Neural cell (in vitro differentiated cells): ENCODE results near the gene COQ9. TPM values are rescaled to one million over a fixed set of nuclear protein-coding genes. Genes with fewer than 3 reads are reported as not detected.

Experiments
- H2AFZ ChIP-seq: fragments of 200-600, 300-800 bp; sonication (generic), shearing (Covaris generic); 2 replicates; pipeline ENCODE4 v1.6.0; 2014; ENCODE audit warnings: low read depth, mild to moderate bottlenecking, antibody characterized with exemption, low read length, moderate library complexity
- H3F3A ChIP-seq: fragments of 200-600 bp; shearing (Covaris generic); 2 replicates; pipeline ENCODE4 v1.6.1; 2016; ENCODE audit warnings: mild to moderate bottlenecking, moderate library complexity, mixed read lengths, antibody characterized with exemption, low read length; ENCODE audit not compliant: insufficient read depth, poor library complexity, severe bottlenecking
- H3K27ac ChIP-seq: fragments of 200-600, 300-800 bp; sonication (generic), shearing (Covaris generic); 2 replicates; pipeline ENCODE4 v1.5.1; 2014; ENCODE audit warnings: mild to moderate bottlenecking, low read length, moderate library complexity
- H3K27me3 ChIP-seq: fragments of 300-800, 200-600 bp; sonication (generic), shearing (Covaris generic); 2 replicates; pipeline ENCODE4 v1.6.0; 2014; ENCODE audit warnings: mild to moderate bottlenecking, low read depth, low read length, moderate library complexity; ENCODE audit not compliant: insufficient read depth
- H3K36me3 ChIP-seq: fragments of 300-800, 200-600 bp; sonication (generic), shearing (Covaris generic); 2 replicates; pipeline ENCODE4 v1.5.1; 2014; ENCODE audit warnings: mild to moderate bottlenecking, antibody characterized with exemption, low read length, moderate library complexity; ENCODE audit not compliant: insufficient read depth
- H3K4me2 ChIP-seq: fragments of 300-800, 200-600 bp; sonication (generic), shearing (Covaris generic); 2 replicates; pipeline ENCODE4 v1.6.0; 2014; ENCODE audit warnings: mild to moderate bottlenecking, low read length
- H3K4me3 ChIP-seq: fragments of 300-800, 200-600 bp; sonication (generic), shearing (Covaris generic); 2 replicates; pipeline ENCODE4 v1.5.1; 2014; ENCODE audit warnings: mild to moderate bottlenecking, low read length, moderate library complexity
- H3K79me2 ChIP-seq: fragments of 200-600 bp; shearing (Covaris generic); replicated peaks from 2 replicates; pipeline ENCODE4 v1.6.0; 2014; ENCODE audit warnings: mild to moderate bottlenecking, low read length, moderate library complexity; ENCODE audit not compliant: insufficient read depth
- H3K9ac ChIP-seq: fragments of 300-800, 200-600 bp; sonication (generic), shearing (Covaris generic); 2 replicates; pipeline ENCODE4 v1.6.1; 2016; ENCODE audit warnings: mild to moderate bottlenecking, low read length, mixed read lengths
- H3K9me2 ChIP-seq: fragments of 200-600 bp; shearing (Covaris generic); 2 replicates; pipeline ENCODE4 v1.6.1; 2016; ENCODE audit warnings: mild to moderate bottlenecking, low read length, mixed read lengths; ENCODE audit not compliant: insufficient read depth
- H3K9me3 ChIP-seq: fragments of 200-600, 300-800 bp; sonication (generic), shearing (Covaris generic); 2 replicates; pipeline ENCODE4 v1.6.1; 2016; ENCODE audit warnings: mild to moderate bottlenecking, mixed run types, low read length, moderate library complexity, mixed read lengths
- H4K20me1 ChIP-seq: fragments of 200-600 bp; shearing (Covaris generic); 2 replicates; pipeline ENCODE4 v1.6.1; 2016; ENCODE audit warnings: mild to moderate bottlenecking, mixed run types; ENCODE audit not compliant: insufficient read depth
- EP300 ChIP-seq: fragments of 450-650 bp; conservative IDR thresholded peaks from 2 replicates; pipeline ENCODE4 v1.6.1; 2014; ENCODE audit warnings: antibody characterized with exemption, mild to moderate bottlenecking, moderate library complexity; ENCODE audit not compliant: poor library complexity, severe bottlenecking
- EZH2 ChIP-seq: fragments of 200-600, 300-800 bp; shearing (Covaris generic), sonication (generic); IDR thresholded peaks from 2 replicates; pipeline ENCODE4 v1.6.1; 2014; ENCODE audit warnings: antibody characterized with exemption, low read length, borderline replicate concordance, mild to moderate bottlenecking; ENCODE audit not compliant: insufficient read depth, poor library complexity, severe bottlenecking
- MXI1 ChIP-seq: fragments of 450-650 bp; conservative IDR thresholded peaks from 2 replicates; pipeline ENCODE4 v1.6.1; 2014; ENCODE audit warnings: antibody characterized with exemption, mild to moderate bottlenecking; ENCODE audit not compliant: poor library complexity, severe bottlenecking
- POLR2AphosphoS5 ChIP-seq: IDR thresholded peaks from 2 replicates; pipeline ENCODE4 v1.6.1; 2012
- RAD21 ChIP-seq: fragments of 450-650 bp; conservative IDR thresholded peaks from 2 replicates; pipeline ENCODE4 v1.6.1; 2014; ENCODE audit warnings: antibody characterized with exemption, mild to moderate bottlenecking, moderate library complexity
- SMC3 ChIP-seq: fragments of 450-650 bp; conservative IDR thresholded peaks from 2 replicates; pipeline ENCODE4 v1.6.1; 2014; ENCODE audit warnings: antibody characterized with exemption, mild to moderate bottlenecking, moderate library complexity; ENCODE audit not compliant: poor library complexity
- TAF1 ChIP-seq: IDR thresholded peaks from 2 replicates; pipeline ENCODE4 v1.6.1; 2012; ENCODE audit warnings: low read depth
- polyA plus RNA-seq: library from polyadenylated mRNA; depleted of rRNA; stranded (reverse); fragments of >200 nt; gene quantifications from 2 replicates; pipeline ENCODE4 v1.2.3, GENCODE V29; 2014
- TF ChIP-seq, protein P1 (sequence below): IDR thresholded peaks from 2 replicates; pipeline ENCODE4 v1.6.1; 2012; ENCODE audit warnings: borderline replicate concordance
- TF ChIP-seq, protein P2 (sequence below): fragments of 450-650 bp; IDR thresholded peaks from 2 replicates; pipeline ENCODE4 v1.5.1; 2014; ENCODE audit warnings: antibody characterized with exemption, mild to moderate bottlenecking, moderate library complexity; ENCODE audit not compliant: poor library complexity, severe bottlenecking

Gene COQ9
- polyA plus RNA-seq, 1 donor from 2014 or later, result 78.7 TPM

DNA sequence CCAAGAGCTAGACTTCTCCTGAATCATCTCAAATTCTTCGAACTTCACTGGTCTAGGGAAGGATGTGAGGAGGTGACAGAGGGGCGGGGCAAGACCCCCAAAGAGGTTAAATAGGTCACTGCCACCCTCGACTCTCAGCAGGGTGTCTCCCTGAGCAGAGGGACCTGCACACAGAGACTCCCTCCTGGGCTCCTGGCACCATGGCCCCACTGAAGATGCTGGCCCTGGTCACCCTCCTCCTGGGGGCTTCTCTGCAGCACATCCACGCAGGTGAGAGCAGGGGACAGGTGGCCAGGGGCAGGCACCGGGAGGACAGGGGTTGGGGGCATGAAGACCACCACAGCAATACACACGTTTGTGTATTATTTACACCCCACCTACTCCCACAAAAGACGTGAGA lies 33.5 kb upstream of the COQ9 start:
- Histone ChIP-seq H2AFZ (no peak overlapping the region), H3F3A (no peaks in the 10 kb centered on the region), H3K9me3 (no peaks in the 10 kb centered on the region), H3K36me3 (no peaks in the 10 kb centered on the region), H3K9me2 (no peaks in the 10 kb centered on the region), H4K20me1 (no peaks in the 10 kb centered on the region), H3K4me3 (no peak overlapping the region), H3K27ac (no peak overlapping the region), H3K27me3 (no peaks in the 10 kb centered on the region), H3K9ac (no peak overlapping the region), H3K79me2 (no peaks in the 10 kb centered on the region), H3K4me2 (no peak overlapping the region)
- TF ChIP-seq, protein P1, sequence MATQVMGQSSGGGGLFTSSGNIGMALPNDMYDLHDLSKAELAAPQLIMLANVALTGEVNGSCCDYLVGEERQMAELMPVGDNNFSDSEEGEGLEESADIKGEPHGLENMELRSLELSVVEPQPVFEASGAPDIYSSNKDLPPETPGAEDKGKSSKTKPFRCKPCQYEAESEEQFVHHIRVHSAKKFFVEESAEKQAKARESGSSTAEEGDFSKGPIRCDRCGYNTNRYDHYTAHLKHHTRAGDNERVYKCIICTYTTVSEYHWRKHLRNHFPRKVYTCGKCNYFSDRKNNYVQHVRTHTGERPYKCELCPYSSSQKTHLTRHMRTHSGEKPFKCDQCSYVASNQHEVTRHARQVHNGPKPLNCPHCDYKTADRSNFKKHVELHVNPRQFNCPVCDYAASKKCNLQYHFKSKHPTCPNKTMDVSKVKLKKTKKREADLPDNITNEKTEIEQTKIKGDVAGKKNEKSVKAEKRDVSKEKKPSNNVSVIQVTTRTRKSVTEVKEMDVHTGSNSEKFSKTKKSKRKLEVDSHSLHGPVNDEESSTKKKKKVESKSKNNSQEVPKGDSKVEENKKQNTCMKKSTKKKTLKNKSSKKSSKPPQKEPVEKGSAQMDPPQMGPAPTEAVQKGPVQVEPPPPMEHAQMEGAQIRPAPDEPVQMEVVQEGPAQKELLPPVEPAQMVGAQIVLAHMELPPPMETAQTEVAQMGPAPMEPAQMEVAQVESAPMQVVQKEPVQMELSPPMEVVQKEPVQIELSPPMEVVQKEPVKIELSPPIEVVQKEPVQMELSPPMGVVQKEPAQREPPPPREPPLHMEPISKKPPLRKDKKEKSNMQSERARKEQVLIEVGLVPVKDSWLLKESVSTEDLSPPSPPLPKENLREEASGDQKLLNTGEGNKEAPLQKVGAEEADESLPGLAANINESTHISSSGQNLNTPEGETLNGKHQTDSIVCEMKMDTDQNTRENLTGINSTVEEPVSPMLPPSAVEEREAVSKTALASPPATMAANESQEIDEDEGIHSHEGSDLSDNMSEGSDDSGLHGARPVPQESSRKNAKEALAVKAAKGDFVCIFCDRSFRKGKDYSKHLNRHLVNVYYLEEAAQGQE, result no peak
- TF ChIP-seq MXI1 (no peak), EZH2 (no peak), TAF1 (no peak), POLR2AphosphoS5 (no peak), EP300 (no peak), SMC3 (no peak), RAD21 (no peak)
- TF ChIP-seq, protein P2, sequence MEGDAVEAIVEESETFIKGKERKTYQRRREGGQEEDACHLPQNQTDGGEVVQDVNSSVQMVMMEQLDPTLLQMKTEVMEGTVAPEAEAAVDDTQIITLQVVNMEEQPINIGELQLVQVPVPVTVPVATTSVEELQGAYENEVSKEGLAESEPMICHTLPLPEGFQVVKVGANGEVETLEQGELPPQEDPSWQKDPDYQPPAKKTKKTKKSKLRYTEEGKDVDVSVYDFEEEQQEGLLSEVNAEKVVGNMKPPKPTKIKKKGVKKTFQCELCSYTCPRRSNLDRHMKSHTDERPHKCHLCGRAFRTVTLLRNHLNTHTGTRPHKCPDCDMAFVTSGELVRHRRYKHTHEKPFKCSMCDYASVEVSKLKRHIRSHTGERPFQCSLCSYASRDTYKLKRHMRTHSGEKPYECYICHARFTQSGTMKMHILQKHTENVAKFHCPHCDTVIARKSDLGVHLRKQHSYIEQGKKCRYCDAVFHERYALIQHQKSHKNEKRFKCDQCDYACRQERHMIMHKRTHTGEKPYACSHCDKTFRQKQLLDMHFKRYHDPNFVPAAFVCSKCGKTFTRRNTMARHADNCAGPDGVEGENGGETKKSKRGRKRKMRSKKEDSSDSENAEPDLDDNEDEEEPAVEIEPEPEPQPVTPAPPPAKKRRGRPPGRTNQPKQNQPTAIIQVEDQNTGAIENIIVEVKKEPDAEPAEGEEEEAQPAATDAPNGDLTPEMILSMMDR, result no peak

DNA sequence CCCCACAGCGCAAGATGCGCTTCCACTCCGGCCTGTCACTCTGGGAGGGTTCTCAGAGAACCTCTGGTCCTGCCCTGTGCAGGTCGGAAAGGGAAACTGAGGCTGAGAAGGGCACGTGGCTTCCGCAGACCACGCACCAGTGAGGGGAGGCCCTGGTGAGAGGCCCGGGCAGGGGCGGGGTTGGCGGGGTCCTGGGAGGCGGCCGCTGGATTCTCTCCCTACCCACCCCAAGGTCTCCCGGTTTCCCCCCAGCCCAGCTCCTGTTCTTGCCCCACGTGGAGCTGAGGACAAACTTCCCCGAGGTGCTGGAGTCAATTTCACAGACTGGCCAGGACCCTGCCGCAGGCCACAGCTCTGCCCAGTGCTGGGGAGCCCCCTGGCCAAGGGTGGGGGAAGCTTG lies 31.2 kb upstream of the COQ9 start:
- no peak overlapping the region for H3K27ac ChIP-seq
- no peaks in the 10 kb centered on the region for H3K9me2 ChIP-seq
- TF ChIP-seq MXI1, result no peak
- H3K79me2 ChIP-seq, result no peaks in the 10 kb centered on the region
- no peak overlapping the region for H3K4me3 ChIP-seq
- H3F3A ChIP-seq, result no peaks in the 10 kb centered on the region
- no peaks in the 10 kb centered on the region for H3K36me3 ChIP-seq
- peak overlapping the region; percentile 58 for H3K9ac ChIP-seq
- H3K27me3 ChIP-seq, result no peaks in the 10 kb centered on the region
- no peaks in the 10 kb centered on the region for H4K20me1 ChIP-seq
- H3K9me3 ChIP-seq, result no peaks in the 10 kb centered on the region
- no peak overlapping the region for H3K4me2 ChIP-seq
- peak overlapping the region; percentile 71 for H2AFZ ChIP-seq

DNA sequence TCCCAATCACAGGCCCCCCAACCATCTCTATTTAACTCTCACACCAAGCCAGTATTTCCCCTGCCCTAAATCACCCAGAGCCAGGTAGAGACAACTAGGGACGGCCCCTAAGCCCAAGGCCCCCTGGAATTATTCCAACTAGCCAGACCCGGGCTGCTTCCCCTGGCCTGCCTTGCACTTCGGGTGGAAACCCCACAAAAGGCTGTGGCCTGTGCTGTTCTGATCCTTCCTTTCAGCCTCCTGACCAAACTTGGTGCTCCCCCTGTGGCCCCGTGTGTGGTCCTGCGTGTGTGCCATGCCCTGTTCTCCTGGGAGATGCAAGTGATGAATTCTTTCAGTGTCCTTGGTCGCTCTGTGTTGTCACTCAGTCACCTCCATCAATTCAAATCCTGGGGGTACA lies 27.8 kb upstream of the COQ9 start:
- no peaks in the 10 kb centered on the region for H4K20me1 ChIP-seq
- H3K27me3 ChIP-seq, result no peaks in the 10 kb centered on the region
- TF ChIP-seq SMC3 (no peak), MXI1 (no peak), POLR2AphosphoS5 (no peak), TAF1 (no peak), RAD21 (no peak)
- TF ChIP-seq, protein P2, result no peak
- H3K79me2 ChIP-seq, result no peaks in the 10 kb centered on the region
- H3K27ac ChIP-seq, result no peak overlapping the region
- no peak overlapping the region for H3K9ac ChIP-seq
- H2AFZ ChIP-seq, result no peak overlapping the region
- no peaks in the 10 kb centered on the region for H3K9me3 ChIP-seq
- no peaks in the 10 kb centered on the region for H3K9me2 ChIP-seq
- no peak overlapping the region for H3K4me2 ChIP-seq
- no peak overlapping the region for H3K4me3 ChIP-seq
- no peaks in the 10 kb centered on the region for H3K36me3 ChIP-seq
- no peaks in the 10 kb centered on the region for H3F3A ChIP-seq
